GM21367 (cell line): ENCODE measurements around the gene NAA80.

Experiments used
- ATAC-seq: cut with Tn5 transposase; IDR thresholded peaks from one replicate; pipeline ENCODE4 v1.9.1; 2021; ENCODE audit not compliant: unreplicated experiment

Gene NAA80

DNA sequence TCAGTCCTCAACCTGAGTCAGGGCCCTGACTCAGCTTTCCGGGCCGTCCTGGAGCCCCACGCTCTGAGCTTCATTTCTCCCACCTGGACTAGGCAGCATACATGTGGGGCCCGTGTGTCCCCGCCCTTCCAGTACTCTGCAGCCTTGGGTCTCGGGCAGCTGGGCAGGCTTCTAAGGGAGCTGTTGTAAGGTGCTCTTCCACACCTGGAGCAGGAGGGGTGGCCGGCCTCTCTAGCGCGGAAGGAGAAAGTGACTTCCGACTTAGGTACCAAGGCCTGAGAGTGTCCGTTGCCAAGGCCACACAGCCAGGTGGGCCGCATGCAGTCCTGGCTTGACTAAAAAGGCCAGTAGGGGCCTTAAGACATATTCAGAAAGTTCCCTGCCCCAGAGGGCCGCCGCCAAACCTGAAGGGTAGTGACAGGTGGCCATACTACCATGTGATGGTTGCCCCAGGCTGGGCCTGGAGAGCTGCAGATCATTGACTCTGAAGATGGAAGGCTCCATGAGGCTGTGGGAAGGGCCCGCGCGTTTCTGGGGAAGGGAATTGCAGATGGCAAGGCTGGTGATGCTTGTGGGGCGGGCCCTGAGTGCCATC, 39.7 kb downstream of the NAA80 start:
- peak; percentile 11 for ATAC-seq

GRCh38 chr3:50258979-50259378, 40.2 kb downstream of the NAA80 start:
- no peak for ATAC-seq

- ATAC-seq: no peak
Measured at GRCh38 chr3:50258029-50258680, 41.0 kb downstream of the NAA80 start.

DNA sequence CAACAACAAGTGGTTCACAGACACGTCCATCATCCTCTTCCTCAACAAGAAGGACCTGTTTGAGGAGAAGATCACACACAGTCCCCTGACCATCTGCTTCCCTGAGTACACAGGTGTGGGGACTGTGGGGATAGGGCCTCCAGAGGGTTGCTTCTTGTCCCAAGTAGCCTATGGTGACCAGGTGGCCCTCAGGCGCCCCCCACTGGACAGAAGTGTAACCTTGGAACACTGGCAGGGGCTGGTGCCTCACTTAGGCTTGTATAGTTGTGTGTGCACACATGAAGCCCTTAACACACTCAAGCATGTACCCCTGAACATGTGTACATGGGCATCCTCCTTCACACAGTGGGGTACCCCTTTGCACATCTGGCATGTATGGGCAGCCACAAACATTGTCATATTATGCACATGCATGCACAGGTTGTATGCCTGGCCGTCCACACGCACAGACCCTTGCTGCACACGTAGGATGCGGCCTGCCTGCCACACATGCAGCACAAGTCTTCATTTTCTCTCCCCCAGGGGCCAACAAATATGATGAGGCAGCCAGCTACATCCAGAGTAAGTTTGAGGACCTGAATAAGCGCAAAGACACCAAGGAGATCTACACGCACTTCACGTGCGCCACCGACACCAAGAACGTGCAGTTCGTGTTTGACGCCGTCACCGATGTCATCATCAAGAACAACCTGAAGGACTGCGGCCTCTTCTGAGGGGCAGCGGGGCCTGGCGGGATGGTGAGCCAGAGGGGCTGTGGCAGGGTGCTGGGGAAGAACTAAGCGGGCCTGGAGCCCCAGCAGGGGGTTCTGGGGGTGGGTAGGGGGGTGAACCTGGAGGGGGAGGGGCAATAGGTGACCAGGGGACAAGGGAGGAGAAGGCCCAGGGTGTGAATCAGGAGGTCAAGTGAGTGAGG, 42.0 kb downstream of the NAA80 start:
- ATAC-seq: no peak

GRCh38 chr3:50255251-50255615, 44.0 kb downstream of the NAA80 start:
- no peak for ATAC-seq

DNA sequence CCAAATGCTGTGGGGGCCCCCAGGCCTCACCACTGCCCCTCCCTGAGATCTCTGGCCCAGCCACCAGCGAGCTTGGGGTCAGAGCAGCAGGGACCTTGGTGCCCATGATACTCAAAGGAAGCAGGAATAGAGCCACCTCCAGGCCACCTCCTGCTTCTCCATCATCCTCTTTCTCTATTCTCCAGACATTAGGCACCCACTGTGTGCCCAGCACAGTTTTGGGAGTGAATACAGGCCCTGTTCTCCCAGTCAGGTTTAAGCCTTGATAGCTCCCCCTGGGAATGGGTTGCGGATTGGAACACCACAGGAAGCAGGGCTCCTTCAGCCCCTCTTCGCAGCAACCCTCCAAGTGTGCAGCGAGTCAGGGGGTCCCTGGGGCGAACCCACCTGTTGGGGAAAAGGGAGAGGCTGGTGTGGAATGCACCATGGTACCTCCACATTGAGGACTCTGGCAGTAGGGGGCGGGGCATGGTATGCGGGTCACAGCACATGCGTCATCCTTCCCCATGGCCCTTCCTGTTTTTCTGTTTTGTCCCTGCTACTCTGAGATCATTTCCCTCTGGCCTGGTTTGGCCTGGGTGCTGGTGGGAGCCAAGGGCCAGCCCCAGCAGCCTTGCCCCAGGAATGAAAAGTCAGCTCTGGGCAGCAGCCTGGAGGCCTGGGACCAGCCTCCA, 44.5 kb downstream of the NAA80 start:
- ATAC-seq: no peak

DNA sequence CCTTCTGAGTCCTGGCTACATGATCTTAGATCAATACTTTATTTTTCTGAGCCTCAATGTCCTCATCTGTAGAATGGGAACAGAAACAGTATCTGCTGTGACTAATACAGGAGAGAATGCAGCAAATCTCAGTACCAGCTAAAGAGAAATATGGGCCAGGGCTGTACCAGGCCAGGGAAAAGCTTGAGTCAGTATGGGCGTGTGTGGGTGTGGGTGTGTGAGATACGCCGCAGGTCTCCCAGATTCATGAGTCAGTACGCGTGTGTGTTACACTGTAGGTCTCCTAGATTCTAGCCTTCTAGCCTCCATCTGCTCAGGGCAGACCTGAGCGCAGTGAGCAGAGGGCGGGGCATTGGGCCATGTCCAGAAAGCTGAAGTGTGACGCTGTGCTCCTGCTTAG, 48.0 kb downstream of the NAA80 start:
- ATAC-seq: no peak

DNA sequence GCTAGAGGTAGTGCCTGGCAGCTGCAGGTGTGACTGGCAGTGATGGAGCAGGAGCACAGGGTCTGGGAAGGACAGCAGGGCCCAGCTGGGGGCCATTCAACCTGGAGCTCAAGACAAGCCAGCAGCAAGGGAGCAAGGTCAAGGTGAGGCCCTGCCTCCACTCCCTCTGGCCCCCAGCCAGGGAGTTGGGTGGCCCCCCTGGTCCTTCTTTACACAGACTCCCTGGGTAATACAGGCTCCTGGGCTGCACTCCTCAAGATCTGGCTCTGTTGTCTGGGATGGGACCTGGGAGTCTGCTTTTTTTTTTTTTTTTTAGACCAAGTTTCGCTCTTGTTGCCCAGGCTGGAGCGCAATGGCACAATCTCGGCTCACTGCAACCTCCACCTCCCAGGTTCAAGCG, 48.7 kb downstream of the NAA80 start:
- ATAC-seq: no peak

- ATAC-seq: no peak
Measured at GRCh38 chr3:50249457-50249856, 49.7 kb downstream of the NAA80 start.

DNA sequence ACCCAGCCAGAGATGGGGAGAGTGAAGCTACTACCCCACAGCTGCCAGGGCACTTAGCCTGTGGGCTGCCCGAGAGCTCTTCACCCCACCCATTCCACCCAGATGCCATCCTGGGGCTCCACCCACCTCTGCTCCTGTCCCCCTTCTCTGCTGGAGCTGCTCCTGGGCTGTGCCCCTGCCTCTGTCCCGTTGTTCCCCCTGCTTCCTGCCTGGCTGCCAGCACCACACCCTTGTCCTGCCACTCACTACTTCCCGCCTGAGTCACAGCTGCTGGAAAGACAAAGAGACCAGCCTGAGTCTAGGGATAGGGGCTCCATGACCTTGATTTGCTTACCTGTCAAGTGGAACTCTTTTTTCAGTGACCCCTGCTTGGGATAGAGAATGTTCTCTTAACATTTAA, 50.8 kb downstream of the NAA80 start:
- no peak for ATAC-seq

- ATAC-seq: peak; percentile 31
Measured at GRCh38 chr3:50246517-50246954, 52.7 kb downstream of the NAA80 start.
